HL-60/S4 (cell line): ENCODE measurements around the gene SEC61B.

Source experiments
- in situ Hi-C: fragments of 300-500 bp; cut with MboI; formaldehyde crosslinking; loops from 2 replicates; pipeline ENCODE4 v1.14.3; 2022; ENCODE audit warnings: low sequenced_read_pairs

SEC61B gene

GRCh38 chr9:99221621-99222415 is at the start of gene SEC61B, which contains the start of gene ALG2:
TSS of gene SEC61B (plus strand) at chr9:99222282. CDS start at chr9:99222364, 82 bp downstream.
TSS of gene ALG2 (minus strand) at chr9:99221942. CDS start at chr9:99221894, 48 bp downstream.
- in situ Hi-C loops, result no loop called here

DNA sequence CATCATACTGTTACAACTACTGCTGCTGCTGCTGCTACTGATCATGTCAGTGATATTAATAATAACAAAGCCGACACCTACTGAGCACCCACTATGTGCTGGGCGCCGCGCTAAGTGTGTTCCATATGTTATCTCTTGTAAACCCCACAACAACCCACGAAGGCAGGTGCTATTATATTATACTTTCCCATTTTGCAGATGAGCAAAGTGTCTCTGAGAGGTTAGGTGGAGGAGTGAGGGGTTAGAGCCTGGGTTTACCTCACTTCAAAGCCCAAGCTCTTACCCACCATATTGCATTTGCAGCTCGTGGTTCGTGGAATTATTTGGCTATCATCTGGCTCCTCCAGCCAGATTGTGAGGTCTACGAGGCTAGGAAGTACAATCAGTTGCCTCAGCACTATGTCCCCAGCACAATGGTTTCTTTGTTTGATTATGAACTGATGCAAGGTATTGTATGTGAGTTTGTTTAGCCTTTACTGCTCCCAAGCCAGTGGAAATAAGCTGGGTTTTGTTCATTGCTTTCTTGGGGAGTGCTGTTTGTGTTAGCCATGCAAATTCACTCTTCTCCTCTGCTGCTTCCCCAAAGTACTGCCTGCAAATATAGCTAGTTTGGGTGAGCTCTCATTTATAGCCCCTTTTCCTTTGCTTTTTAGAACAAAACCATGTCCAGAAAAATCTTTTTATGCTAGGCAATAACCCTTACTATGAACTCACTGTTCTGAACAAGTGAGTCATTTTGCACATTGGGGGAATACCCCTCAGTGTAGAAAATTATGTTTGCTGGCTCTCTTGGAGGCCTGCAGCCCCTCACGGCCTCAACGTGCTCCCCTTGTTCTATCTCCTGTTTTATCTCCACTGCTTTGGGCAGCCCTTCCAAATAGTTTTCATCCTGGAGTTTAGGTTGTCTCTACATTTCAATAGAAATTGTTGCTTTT is 48.2 kb upstream of the SEC61B start:
- in situ Hi-C loops, result no loop called here

DNA sequence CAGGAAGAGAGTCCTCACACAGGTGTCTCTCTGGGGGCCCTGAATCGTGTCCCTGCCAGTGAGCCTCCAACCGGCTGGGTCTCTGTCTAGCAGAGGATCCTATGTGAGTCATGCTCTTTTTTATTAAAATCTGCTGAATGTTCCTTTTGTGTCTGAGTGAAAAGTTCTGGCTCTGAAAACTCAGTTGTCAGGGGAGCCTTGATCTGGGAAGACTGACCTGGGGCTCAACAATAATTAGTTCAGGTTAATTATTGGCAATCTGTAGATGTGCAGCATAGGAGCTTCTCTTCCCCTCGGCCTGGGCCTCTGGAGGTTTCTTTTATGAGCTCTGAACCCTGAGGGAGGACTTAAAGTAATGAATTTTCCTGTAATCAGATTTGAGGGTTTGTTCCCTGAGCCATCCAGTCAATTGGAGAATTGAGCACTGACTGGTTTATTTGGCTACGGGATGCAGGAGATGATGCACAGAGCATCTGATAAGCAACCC is 45.5 kb upstream of the SEC61B start:
- in situ Hi-C loops, result loop anchor here (25.0 kb wide), 2 partner anchors 836 to 1411 kb away; partner anchors contain the start of gene CAVIN4

DNA sequence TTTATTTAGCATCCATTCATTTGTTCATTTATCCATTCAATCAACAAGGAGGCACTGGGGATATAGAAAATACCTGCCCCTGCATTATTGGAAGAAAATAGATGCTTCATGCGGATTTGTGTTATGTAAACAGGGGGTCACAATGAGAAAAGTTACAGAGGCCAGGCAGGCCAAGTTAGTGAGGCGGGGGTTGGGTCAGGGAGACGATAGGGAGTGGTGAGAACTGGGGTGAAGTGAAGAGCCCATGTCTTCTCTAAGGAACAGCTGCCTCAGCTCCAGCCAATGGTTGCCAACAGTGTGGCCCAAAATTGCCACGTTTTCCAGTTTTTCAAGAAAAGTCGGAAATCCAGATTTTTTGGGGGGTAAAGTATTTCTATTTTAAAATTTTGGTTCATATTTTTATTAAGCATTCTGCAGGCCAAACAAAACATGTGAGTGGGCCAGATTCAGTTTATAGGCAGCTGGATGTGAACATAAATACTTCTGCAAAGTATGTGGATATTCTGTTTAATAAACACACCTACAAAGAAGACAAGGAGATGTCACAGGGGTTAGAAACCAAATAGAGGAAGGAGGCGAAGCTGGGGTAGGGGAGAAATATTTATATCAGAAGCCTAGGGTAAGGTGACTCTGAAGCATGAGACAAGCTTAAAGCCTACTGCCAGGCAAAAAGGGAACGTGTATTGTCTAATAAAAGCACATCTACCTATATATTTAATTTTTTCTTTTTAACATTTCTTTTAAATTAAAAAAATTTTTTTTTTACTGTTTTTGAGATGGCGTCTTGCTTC is 44.3 kb upstream of the SEC61B start:
- in situ Hi-C loops, result loop anchor here (25.0 kb wide), 2 partner anchors 835 to 1410 kb away; partner anchors contain the start of gene CAVIN4

GRCh38 chr9:99178912-99179872 is 42.9 kb upstream of the SEC61B start:
- in situ Hi-C loops, result loop anchor here (25.0 kb wide), 2 partner anchors 833 to 1408 kb away; partner anchors contain the start of gene CAVIN4

DNA sequence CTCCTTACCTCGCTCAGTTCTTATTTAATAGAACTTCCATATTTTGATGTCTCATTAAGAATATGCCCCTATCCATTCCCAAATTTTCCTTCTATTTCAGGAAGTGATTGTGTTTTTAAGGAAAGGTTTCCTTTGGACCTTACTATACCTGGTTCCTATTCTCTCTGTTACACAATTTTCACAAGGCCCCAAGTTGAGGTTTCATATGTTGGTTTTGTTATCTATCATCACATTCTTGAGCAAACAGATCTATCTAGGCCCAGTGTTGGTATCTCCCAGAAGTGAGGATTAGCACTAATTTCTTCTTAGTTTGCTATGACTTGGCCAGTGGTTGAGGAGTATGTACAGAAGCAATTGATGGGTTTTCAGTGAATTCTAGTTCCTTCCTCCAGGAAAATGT is 41.9 kb upstream of the SEC61B start:
- in situ Hi-C loops, result loop anchor here (25.0 kb wide), 2 partner anchors 832 to 1407 kb away; partner anchors contain the start of gene CAVIN4

DNA sequence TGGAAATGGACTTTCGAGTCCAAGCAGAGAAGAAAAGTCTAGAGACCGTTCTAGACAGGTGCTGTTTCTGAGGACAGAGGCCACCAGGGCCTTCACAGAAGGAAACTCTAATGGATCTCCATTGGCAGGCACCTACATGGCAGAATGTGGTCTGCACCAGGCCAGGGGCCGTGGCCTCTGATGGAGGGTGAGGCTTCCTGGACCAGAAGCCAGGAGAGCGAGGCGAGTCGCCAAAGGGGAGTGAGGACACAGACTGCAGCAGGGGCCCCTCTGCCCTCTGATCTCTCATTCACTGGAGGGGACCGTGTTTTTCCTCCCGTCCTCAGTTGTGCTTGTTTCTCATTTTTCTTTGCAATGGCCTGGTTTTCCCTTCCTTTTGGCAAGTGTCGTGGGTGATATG is 41.4 kb upstream of the SEC61B start:
- in situ Hi-C loops, result loop anchor here (25.0 kb wide), 2 partner anchors 832 to 1407 kb away; partner anchors contain the start of gene CAVIN4

- in situ Hi-C loops, result loop anchor here (25.0 kb wide), 2 partner anchors 831 to 1406 kb away; partner anchors contain the start of gene CAVIN4
Measured at GRCh38 chr9:99181206-99181605, 40.9 kb upstream of the SEC61B start.

DNA sequence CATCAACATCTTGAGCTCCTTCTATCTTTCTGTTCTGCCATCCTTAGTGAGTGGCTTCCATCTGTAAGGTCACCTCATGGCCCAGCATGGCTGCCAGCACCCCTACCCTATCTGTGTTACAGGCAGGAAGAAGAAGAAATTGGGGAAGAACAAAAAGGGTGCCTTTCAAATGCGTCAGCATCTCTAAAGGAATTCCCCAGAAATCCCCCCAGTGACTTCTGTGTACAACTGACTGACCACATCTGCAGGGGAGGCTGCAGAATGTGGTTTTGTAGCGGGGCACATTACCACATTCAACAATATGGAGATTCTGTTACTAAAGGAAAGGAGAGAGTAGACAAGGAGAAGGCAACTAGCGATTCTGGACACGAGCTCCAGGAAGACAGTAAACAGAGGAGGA is 40.5 kb upstream of the SEC61B start:
- in situ Hi-C loops, result loop anchor here (25.0 kb wide), 2 partner anchors 831 to 1406 kb away; partner anchors contain the start of gene CAVIN4

DNA sequence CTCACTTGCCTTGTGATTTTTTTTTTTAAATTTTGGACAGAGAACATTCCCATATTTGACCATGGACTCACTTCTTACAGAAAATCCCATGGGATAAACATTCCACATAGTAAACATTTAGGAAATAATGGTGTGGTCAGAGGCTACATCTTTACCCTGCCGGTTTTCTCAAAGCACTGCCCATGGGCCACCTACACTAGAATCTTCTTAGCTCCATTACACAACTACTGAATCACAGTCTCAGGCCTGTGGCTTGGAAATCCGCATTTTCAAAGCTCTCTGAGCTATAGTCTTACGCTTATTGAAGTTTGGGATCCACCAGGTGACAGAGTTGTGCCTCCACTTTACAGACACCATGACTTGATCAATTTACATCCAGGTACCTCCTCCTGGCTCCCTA is 39.7 kb upstream of the SEC61B start:
- in situ Hi-C loops, result loop anchor here (25.0 kb wide), 2 partner anchors 830 to 1405 kb away; partner anchors contain the start of gene CAVIN4

- in situ Hi-C loops, result loop anchor here (25.0 kb wide), 2 partner anchors 829 to 1404 kb away; partner anchors contain the start of gene CAVIN4
Measured at GRCh38 chr9:99183616-99184015, 38.5 kb upstream of the SEC61B start.

GRCh38 chr9:99184110-99184474 is 38.0 kb upstream of the SEC61B start:
- in situ Hi-C loops, result loop anchor here (25.0 kb wide), 2 partner anchors 828 to 1403 kb away; partner anchors contain the start of gene CAVIN4

DNA sequence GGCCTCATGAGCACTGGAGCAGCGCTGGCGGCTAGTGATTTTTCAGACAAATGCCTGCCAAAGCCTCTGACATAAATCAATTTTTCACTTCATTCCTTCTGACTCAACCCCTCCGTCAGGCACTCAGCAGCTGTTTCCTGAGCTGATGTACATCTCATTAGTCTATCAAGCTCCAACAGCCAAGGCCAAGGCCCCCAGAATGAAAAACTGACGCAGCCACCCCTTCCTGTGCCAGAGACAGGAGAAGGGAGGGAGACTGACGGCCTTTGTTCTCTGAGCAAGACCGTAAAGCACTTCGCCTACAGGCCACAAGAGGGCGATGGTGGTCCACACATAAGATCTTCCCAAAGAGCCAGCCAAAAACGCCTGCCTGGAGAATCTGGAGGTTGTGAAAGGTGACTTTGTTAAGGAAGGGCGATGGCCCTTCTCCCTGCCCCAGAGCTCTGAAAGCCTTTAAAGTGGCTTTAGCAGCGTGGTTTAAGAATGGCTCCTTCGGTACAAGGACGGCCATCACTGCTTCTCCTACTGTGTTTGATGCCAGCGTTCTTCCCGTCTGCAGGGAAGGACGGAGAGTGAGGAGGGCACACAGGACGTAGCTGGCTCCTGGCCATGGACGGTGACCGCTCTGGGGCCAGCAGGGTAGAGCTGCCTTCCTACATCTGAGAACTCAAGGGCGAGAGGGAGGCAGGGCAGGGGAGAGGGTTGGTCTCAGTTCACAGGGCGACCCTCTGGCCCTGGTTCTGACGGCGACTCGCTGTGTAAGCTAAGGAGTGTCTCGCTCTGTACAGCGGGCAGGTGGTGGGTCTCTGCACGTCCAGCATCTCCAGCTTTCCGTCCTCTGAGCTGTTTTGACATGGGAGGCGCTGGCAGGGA is 37.4 kb upstream of the SEC61B start:
- in situ Hi-C loops, result loop anchor here (25.0 kb wide), 2 partner anchors 828 to 1403 kb away; partner anchors contain the start of gene CAVIN4

GRCh38 chr9:99185348-99185632 is 36.8 kb upstream of the SEC61B start:
- in situ Hi-C loops, result loop anchor here (25.0 kb wide), 2 partner anchors 827 to 1402 kb away; partner anchors contain the start of gene CAVIN4

- in situ Hi-C loops, result loop anchor here (25.0 kb wide), 2 partner anchors 826 to 1401 kb away; partner anchors contain the start of gene CAVIN4
Measured at GRCh38 chr9:99185934-99186333, 36.1 kb upstream of the SEC61B start.

DNA sequence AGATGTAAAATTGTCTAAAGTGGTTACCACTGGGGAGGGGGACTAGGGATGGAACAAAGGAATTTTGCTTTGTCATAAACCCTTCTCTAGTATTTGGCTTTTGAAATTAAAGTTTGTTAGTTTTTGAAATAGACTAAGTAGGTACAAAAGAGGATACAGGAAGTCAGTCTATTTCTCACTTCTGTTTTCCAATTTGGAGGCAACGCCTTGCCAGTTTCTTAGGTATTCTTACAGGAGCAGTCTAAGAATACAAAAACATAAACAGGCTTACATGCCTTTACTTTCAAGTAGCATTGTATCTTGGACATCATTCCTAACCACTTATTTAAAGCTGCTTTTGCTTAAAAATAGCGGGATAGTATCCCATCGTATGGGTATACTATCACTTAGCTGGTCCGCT is 34.8 kb upstream of the SEC61B start:
- in situ Hi-C loops, result loop anchor here (25.0 kb wide), 2 partner anchors 825 to 1400 kb away; partner anchors contain the start of gene CAVIN4

- in situ Hi-C loops, result loop anchor here (25.0 kb wide), 2 partner anchors 823 to 1398 kb away; partner anchors contain the start of gene CAVIN4
Measured at GRCh38 chr9:99189186-99189585, 32.9 kb upstream of the SEC61B start.
